A549 (cell line): ENCODE results near the gene HIKESHI. TPM values are rescaled to one million over a fixed set of nuclear protein-coding genes. Genes with fewer than 3 reads are reported as not detected.
"Not testable (repeated sequence)": the region's sequence is repeated elsewhere in the genome, so short reads cannot be mapped to it uniquely, and the experiment has no call there.

ENCODE experiments used
- ATAC-seq, 2 experiments: fragments of 200-7000 bp in 1 of 2; fragments of >200 bp in 1 of 2; cut with Nextera tagmentation in 1 of 2; cut with Tn5 transposase in 1 of 2; 3 replicates each; pipeline versions ENCODE4 v1.8.0 to v1.9.1; 2018 to 2020; ENCODE audit warnings: mild to moderate bottlenecking in 1 of 2, moderate library complexity in 1 of 2
- CTCF ChIA-PET: fragments of 300-600 bp; sonication (Branson Sonifier 250); formaldehyde crosslinking; extraction: SDS; loops from one replicate; lab custom pipeline; 2021; ENCODE audit warnings: antibody characterized with exemption, inconsistent platforms; lab: Yijun Ruan, JAX
- POLR2A ChIA-PET: fragments of 350-600 bp; formaldehyde crosslinking; extraction: SDS; loops from one replicate; lab custom pipeline; 2021; ENCODE audit warnings: antibody characterized with exemption, inconsistent platforms; lab: Yijun Ruan, JAX
- DNase-seq, 2 experiments: peaks; one replicate each; pipeline versions ENCODE4 v3.0.0 to v3.0.0-alpha.2; 2011 to 2016; ENCODE audit warnings: low read depth in 1 of 2, low spot score in 1 of 2
- FAIRE-seq: peaks from 2 replicates; lab custom pipeline; 2011; peaks lifted over from hg19 to GRCh38; lab: Jason Lieb, UNC
- H3K27ac ChIP-seq, 2 experiments: fragments of >200 bp; sonication (Bioruptor Twin); formaldehyde crosslinking; 3 replicates each; pipeline ENCODE4 v1.5.1; 2016 to 2017
- H3K4me1 ChIP-seq: fragments of >200 bp; sonication (Bioruptor Twin); formaldehyde crosslinking; 3 replicates; pipeline ENCODE4 v1.6.1; 2016
- H3K4me2 ChIP-seq: fragments of >200 bp; sonication (Bioruptor Twin); formaldehyde crosslinking; 3 replicates; pipeline ENCODE4 v1.6.1; 2016
- H3K4me3 ChIP-seq: fragments of >200 bp; sonication (Bioruptor Twin); formaldehyde crosslinking; 3 replicates; pipeline ENCODE4 v1.5.1; 2016
- H3K9me3 ChIP-seq: fragments of >200 bp; sonication (Bioruptor Twin); formaldehyde crosslinking; 3 replicates; pipeline ENCODE4 v1.6.1; 2016
- CBX2 ChIP-seq: fragments of 200-600 bp; sonication (generic); IDR thresholded peaks from 2 replicates; pipeline ENCODE4 v1.6.1; 2016; ENCODE audit warnings: low read depth, mild to moderate bottlenecking, borderline replicate concordance
- CBX8 ChIP-seq: fragments of 200-600 bp; sonication (generic); IDR thresholded peaks from 2 replicates; pipeline ENCODE4 v1.6.1; 2016
- CEBPB ChIP-seq, 2 experiments: fragments of >200 bp in 1 of 2; sonication (Bioruptor Twin) in 1 of 2; formaldehyde crosslinking in 1 of 2; IDR thresholded peaks; 2 replicates each; pipeline ENCODE4 v1.6.1; 2012 to 2016
- CTCF ChIP-seq: fragments of >200 bp; sonication (Bioruptor Twin); formaldehyde crosslinking; IDR thresholded peaks from 3 replicates; pipeline ENCODE4 v1.5.1; 2016
- EHF ChIP-seq: fragments of 250-450 bp; sonication (Bioruptor Pico); IDR thresholded peaks from 2 replicates; pipeline ENCODE4 v1.5.0; 2020; ENCODE audit warnings: mild to moderate bottlenecking
- EHMT2 ChIP-seq: fragments of 200-600 bp; sonication (generic); IDR thresholded peaks from 2 replicates; pipeline ENCODE4 v1.6.1; 2016; ENCODE audit warnings: antibody characterized with exemption, low read depth, mild to moderate bottlenecking, moderate library complexity
- HOXB13 ChIP-seq: fragments of 250-450 bp; sonication (Bioruptor Pico); IDR thresholded peaks from 2 replicates; pipeline ENCODE4 v1.5.0; 2020; ENCODE audit warnings: low read depth, mild to moderate bottlenecking, moderate library complexity
- MAZ ChIP-seq: fragments of 150-350 bp; IDR thresholded peaks from 2 replicates; pipeline ENCODE4 v1.6.1; 2014; ENCODE audit warnings: antibody characterized with exemption, low read depth, low read length, borderline replicate concordance
- NR3C1 ChIP-seq: fragments of >200 bp; sonication (Bioruptor Twin); formaldehyde crosslinking; IDR thresholded peaks from 3 replicates; pipeline ENCODE4 v1.6.1; 2017
- POLR2AphosphoS2 ChIP-seq: conservative IDR thresholded peaks from 2 replicates; pipeline ENCODE4 v1.6.1; 2012; ENCODE audit warnings: low read length, improper control_type of control experiment, inconsistent platforms
- RAD21 ChIP-seq, 2 experiments: fragments of >200 bp in 1 of 2; sonication (Bioruptor Twin) in 1 of 2; formaldehyde crosslinking in 1 of 2; IDR thresholded peaks in 1 of 2; conservative IDR thresholded peaks in 1 of 2; 2 replicates in 1 of 2; 3 replicates in 1 of 2; pipeline ENCODE4 v1.6.1; 2012 to 2018; ENCODE audit warnings: inconsistent platforms in 1 of 2
- REST ChIP-seq: fragments of 200-600 bp; sonication (generic); IDR thresholded peaks from 2 replicates; pipeline ENCODE4 v1.6.1; 2016; ENCODE audit warnings: antibody characterized with exemption, mild to moderate bottlenecking, moderate library complexity
- RFX5 ChIP-seq: fragments of 450-650 bp; IDR thresholded peaks from 2 replicates; pipeline ENCODE4 v1.7.1; 2014; ENCODE audit warnings: antibody characterized with exemption, mild to moderate bottlenecking, moderate library complexity
- RNF2 ChIP-seq: fragments of 200-600 bp; sonication (generic); IDR thresholded peaks from 2 replicates; pipeline ENCODE4 v1.6.1; 2016; ENCODE audit warnings: low read depth, mild to moderate bottlenecking, antibody characterized with exemption, moderate library complexity, borderline replicate concordance
- SREBF2 ChIP-seq: fragments of 450-650 bp; IDR thresholded peaks from 2 replicates; pipeline ENCODE4 v1.6.1; 2014; ENCODE audit warnings: mild to moderate bottlenecking, moderate library complexity
- ZC3H11A ChIP-seq: fragments of 450-650 bp; IDR thresholded peaks from 2 replicates; pipeline ENCODE4 v1.6.1; 2014; ENCODE audit warnings: antibody characterized with exemption, mild to moderate bottlenecking
- ZSCAN20 ChIP-seq: fragments of 250-450 bp; sonication (Bioruptor Pico); IDR thresholded peaks from 2 replicates; pipeline ENCODE4 v1.8.0; 2022; ENCODE audit warnings: mild to moderate bottlenecking, moderate library complexity
- WGBS: methylation state at CpG from one replicate; pipeline ENCODE4 v1.1.6; 2017; ENCODE audit errors: missing lambda C conversion rate; 5-methylcytosine and 5-hydroxymethylcytosine counted together
- polyA plus RNA-seq, 4 experiments: library from polyadenylated mRNA; depleted of rRNA in 3 of 4; stranded (reverse); fragments of >200 nt; fragmentation: RNase III in 1 of 4; extraction: RNeasy Plus Mini Kit Qiagen cat#74134 plus additional on column Dnase treatment in 1 of 4; gene quantifications; 2 replicates in 3 of 4; 3 replicates in 1 of 4; pipeline ENCODE4 v1.2.3, GENCODE V29; 2011 to 2017
- TF ChIP-seq, protein P1 (sequence below): fragments of 250-450 bp; sonication (Bioruptor Pico); IDR thresholded peaks from 2 replicates; pipeline ENCODE4 v1.5.0; 2021; ENCODE audit warnings: mild to moderate bottlenecking, moderate library complexity, borderline replicate concordance

Gene HIKESHI
- polyA plus RNA-seq, 2 of the 4 experiments (the other 2 are of a cell fraction) = 39.6 to 101 TPM

DNA sequence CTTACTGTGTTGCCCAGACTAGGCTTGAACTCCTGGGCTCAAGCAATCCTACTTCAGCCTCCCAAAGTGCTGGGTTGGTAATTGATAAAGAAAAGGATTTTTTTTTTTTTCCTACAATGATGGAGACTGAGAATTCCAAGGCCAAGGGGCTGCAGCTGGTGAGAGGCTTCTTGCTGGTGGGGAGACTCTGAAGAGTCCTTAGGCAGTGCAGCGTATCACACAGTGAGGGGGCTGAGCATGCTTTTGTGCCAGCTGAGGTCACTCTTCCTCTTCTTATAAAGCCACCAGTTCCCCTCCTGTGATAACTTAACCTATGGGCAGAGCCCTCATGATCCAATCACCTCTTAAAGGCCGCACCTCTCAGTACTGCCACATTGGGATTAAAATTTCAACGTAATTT, 44.5 kb downstream of the HIKESHI start:
- TF ChIP-seq, protein P1, sequence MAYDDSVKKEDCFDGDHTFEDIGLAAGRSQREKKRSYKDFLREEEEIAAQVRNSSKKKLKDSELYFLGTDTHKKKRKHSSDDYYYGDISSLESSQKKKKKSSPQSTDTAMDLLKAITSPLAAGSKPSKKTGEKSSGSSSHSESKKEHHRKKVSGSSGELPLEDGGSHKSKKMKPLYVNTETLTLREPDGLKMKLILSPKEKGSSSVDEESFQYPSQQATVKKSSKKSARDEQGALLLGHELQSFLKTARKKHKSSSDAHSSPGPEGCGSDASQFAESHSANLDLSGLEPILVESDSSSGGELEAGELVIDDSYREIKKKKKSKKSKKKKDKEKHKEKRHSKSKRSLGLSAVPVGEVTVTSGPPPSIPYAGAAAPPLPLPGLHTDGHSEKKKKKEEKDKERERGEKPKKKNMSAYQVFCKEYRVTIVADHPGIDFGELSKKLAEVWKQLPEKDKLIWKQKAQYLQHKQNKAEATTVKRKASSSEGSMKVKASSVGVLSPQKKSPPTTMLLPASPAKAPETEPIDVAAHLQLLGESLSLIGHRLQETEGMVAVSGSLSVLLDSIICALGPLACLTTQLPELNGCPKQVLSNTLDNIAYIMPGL (CRISPR knock-in tag) = no peak
- TF ChIP-seq CBX2 = no peak
- no peak for TF ChIP-seq ZC3H11A
- TF ChIP-seq ZSCAN20 (CRISPR knock-in tag) = no peak
- no peak for TF ChIP-seq CBX8
- TF ChIP-seq RNF2 = no peak
- no peak for TF ChIP-seq POLR2AphosphoS2
- TF ChIP-seq EHF (CRISPR knock-in tag) = no peak
- TF ChIP-seq NR3C1 = no peak
- no peak for TF ChIP-seq HOXB13 (CRISPR knock-in tag)
- no peak for TF ChIP-seq MAZ
- TF ChIP-seq REST = no peak
- no peak for TF ChIP-seq EHMT2
- no peak for TF ChIP-seq SREBF2
- TF ChIP-seq RFX5 = no peak
- no peak for TF ChIP-seq CEBPB (IDR thresholded peaks at IDR 0.05)
- TF ChIP-seq, all 56 proteins: peak for 0
- Histone ChIP-seq H3K4me1 (no peaks in the 10 kb centered on the region), H3K9me3 (no peaks in the 10 kb centered on the region), H3K27ac (no peak overlapping the region), H3K4me3 (no peak overlapping the region), H3K4me2 (no peak overlapping the region)
- WGBS = 91% methylated on average over 3 of the region's 3 CpGs
- DNase-seq = no peak
- ATAC-seq = no peak
- CTCF ChIA-PET = interaction anchor here (3.6 kb wide), 1 partner anchor 14 kb away, joined by 19 read pairs; no protein-coding TSS in a partner anchor
- no peak for FAIRE-seq
- POLR2A ChIA-PET = no interaction called here

DNA sequence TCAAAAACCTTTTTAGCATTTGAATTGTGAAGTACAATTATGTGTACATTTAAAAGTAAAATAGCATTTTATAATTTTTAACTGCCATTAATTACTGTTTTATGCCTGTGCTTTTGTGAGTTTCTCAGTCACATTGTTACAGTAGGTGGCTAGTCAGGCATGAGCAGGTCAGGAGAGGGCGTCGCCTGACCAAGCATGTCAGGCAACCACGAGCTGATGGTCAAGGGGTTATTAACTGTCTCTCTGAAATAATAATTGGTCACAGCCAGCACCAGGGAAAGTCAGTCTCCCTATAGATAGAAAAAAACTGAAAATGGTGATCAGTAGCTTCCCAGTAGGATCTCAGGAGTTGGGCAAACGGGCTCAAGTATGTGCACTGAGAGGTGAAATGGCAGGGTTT, 53.2 kb downstream of the HIKESHI start:
- no peak for DNase-seq
- no peak overlapping the region for H3K4me3 ChIP-seq
- ChIA-PET POLR2A (no interaction called here), CTCF (interaction anchor here (0.9 to 1.1 kb wide), 2 partner anchors 13 to 24 kb away, joined by 3 to 4 read pairs; no protein-coding TSS in a partner anchor)
- no peak overlapping the region for H3K4me2 ChIP-seq
- TF ChIP-seq RAD21 (conservative IDR thresholded peaks at IDR 0.05 in 1 of 2, IDR thresholded peaks at IDR 0.05 in 1 of 2) (peak in 1 of 2 experiments; percentile 27; a peak in 1 of 5 replicates), ZSCAN20 (CRISPR knock-in tag) (no peak), CTCF (0 out of 3 replicates have a peak, but pooled peaks have one; percentile 6)
- FAIRE-seq = no peak
- H3K27ac ChIP-seq = no peak overlapping the region
- ATAC-seq = no peak
- no peaks in the 10 kb centered on the region for H3K9me3 ChIP-seq
- WGBS = 70% methylated on average over 4 of the region's 4 CpGs
- no peaks in the 10 kb centered on the region for H3K4me1 ChIP-seq

DNA sequence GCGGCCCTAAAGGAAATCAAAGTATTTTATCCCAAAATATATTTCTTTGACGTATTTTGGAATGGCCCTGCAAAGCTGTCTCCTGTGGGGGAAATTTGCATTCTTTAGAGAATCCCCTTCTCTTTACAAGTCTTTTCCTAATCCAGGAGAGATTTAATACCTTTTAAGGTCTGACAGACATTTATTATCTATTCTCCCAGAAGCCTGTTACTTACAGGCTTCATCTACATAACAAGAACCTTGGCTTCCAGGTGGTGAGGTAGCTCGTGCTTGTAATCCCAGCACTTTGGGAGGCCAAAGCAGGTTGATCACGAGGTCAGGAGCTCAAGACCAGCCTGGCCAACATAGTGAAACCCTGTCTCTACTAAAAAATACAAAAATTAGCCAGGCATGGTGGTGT, 55.4 kb downstream of the HIKESHI start:
- ATAC-seq, H3K4me2 ChIP-seq, H3K4me1 ChIP-seq, POLR2A ChIA-PET, H3K4me3 ChIP-seq, FAIRE-seq, H3K27ac ChIP-seq, DNase-seq, H3K9me3 ChIP-seq: not testable (repeated sequence)
- CTCF ChIA-PET = interaction anchor here (1.2 to 1.7 kb wide), 4 partner anchors 17 to 562 kb away, joined by 3 to 4 read pairs (median 4); no protein-coding TSS in a partner anchor
- WGBS = 62% methylated on average over 4 of the region's 4 CpGs
